Trophoblast cell (in vitro differentiated cells and primary cell): ENCODE data around the gene OR51E2.

Experiments
- DNase-seq, 2 donors: peaks; one replicate each; pipeline ENCODE4 v3.0.0-alpha.2; 2016
- H2AFZ ChIP-seq: 2 replicates; pipeline ENCODE4 v1.6.1; 2013; ENCODE audit warnings: low read length, moderate library complexity, mild to moderate bottlenecking; ENCODE audit not compliant: insufficient read depth, poor library complexity
- H2AK5ac ChIP-seq: 2 replicates; pipeline ENCODE4 v1.6.1; 2013; ENCODE audit warnings: mild to moderate bottlenecking, low read length
- H2BK120ac ChIP-seq: 2 replicates; pipeline ENCODE4 v1.6.1; 2013; ENCODE audit warnings: low read length, mild to moderate bottlenecking, moderate library complexity; ENCODE audit not compliant: insufficient read depth, poor library complexity
- H2BK12ac ChIP-seq: 2 replicates; pipeline ENCODE4 v1.6.1; 2013; ENCODE audit warnings: mild to moderate bottlenecking, low read length, moderate library complexity
- H2BK5ac ChIP-seq: 2 replicates; pipeline ENCODE4 v1.6.1; 2013; ENCODE audit warnings: low read length, low read depth, moderate library complexity, mild to moderate bottlenecking; ENCODE audit not compliant: poor library complexity
- H3K14ac ChIP-seq: 2 replicates; pipeline ENCODE4 v1.6.1; 2013; ENCODE audit warnings: mild to moderate bottlenecking, low read length
- H3K18ac ChIP-seq: 2 replicates; pipeline ENCODE4 v1.6.1; 2013; ENCODE audit warnings: mild to moderate bottlenecking, low read length
- H3K23ac ChIP-seq: 2 replicates; pipeline ENCODE4 v1.6.1; 2013; ENCODE audit warnings: low read length
- H3K27ac ChIP-seq: 2 replicates; pipeline ENCODE4 v1.5.1; 2013; ENCODE audit warnings: low read depth, mild to moderate bottlenecking, inconsistent platforms, low read length, moderate library complexity
- H3K27me3 ChIP-seq: 2 replicates; pipeline ENCODE4 v1.6.1; 2013; ENCODE audit warnings: inconsistent platforms, mild to moderate bottlenecking, low read length, moderate library complexity; ENCODE audit not compliant: insufficient read depth
- H3K36me3 ChIP-seq, 2 experiments: 1 replicate in 1 of 2; 2 replicates in 1 of 2; pipeline ENCODE4 v1.6.1; 2013; ENCODE audit warnings: low read length in 2 of 2, mild to moderate bottlenecking in 2 of 2, moderate library complexity in 1 of 2; ENCODE audit not compliant: insufficient read depth in 2 of 2, control insufficient read depth in 1 of 2
- H3K4ac ChIP-seq: 2 replicates; pipeline ENCODE4 v1.6.1; 2013; ENCODE audit warnings: low read depth, mild to moderate bottlenecking, low read length, moderate library complexity
- H3K4me1 ChIP-seq, 2 experiments: 1 replicate in 1 of 2; 2 replicates in 1 of 2; pipeline ENCODE4 v1.6.1; 2013; ENCODE audit warnings: low read length in 2 of 2, mild to moderate bottlenecking in 2 of 2, moderate library complexity in 1 of 2; ENCODE audit not compliant: insufficient read depth in 2 of 2, control insufficient read depth in 1 of 2
- H3K4me2 ChIP-seq: 2 replicates; pipeline ENCODE4 v1.6.1; 2013; ENCODE audit warnings: inconsistent platforms, mild to moderate bottlenecking, low read length, moderate library complexity
- H3K4me3 ChIP-seq: 2 replicates; pipeline ENCODE4 v1.5.1; 2013; ENCODE audit warnings: mild to moderate bottlenecking, low read depth, low read length, inconsistent platforms
- H3K79me1 ChIP-seq: one replicate; pipeline ENCODE4 v1.6.1; 2013; ENCODE audit warnings: low read length
- H3K79me2 ChIP-seq: 2 replicates; pipeline ENCODE4 v1.6.1; 2013; ENCODE audit warnings: low read length, mild to moderate bottlenecking; ENCODE audit not compliant: control insufficient read depth, insufficient read depth, poor library complexity
- H3K9ac ChIP-seq: 2 replicates; pipeline ENCODE4 v1.6.1; 2013; ENCODE audit warnings: mild to moderate bottlenecking, low read length
- H3K9me3 ChIP-seq: 2 replicates; pipeline ENCODE4 v1.6.1; 2013; ENCODE audit warnings: low read depth, mild to moderate bottlenecking, control low read depth, inconsistent platforms, low read length; ENCODE audit not compliant: insufficient read depth
- H4K12ac ChIP-seq: 2 replicates; pipeline ENCODE4 v1.6.1; 2013; ENCODE audit warnings: low read depth, mild to moderate bottlenecking, low read length, moderate library complexity
- H4K8ac ChIP-seq: 2 replicates; pipeline ENCODE4 v1.6.1; 2013; ENCODE audit warnings: low read depth, mild to moderate bottlenecking, low read length, moderate library complexity
- H4K91ac ChIP-seq: one replicate; pipeline ENCODE4 v1.6.1; 2013; ENCODE audit warnings: low read depth, mild to moderate bottlenecking, low read length, moderate library complexity
- WGBS: extraction: QIAGEN DNeasy Blood & Tissue Kit; methylation state at CpG from one replicate; pipeline ENCODE4 v1.1.7; 2013; ENCODE audit warnings: missing lambda C conversion rate; ENCODE audit not compliant: insufficient read length, insufficient coverage; ENCODE audit errors: extremely low coverage; 5-methylcytosine and 5-hydroxymethylcytosine counted together

The OR51E2 gene

GRCh38 chr11:4637662-4638047 is 60.0 kb downstream of the OR51E2 start:
- H3K27me3 ChIP-seq, result no peaks in the 10 kb centered on the region
- peaks cover 6% of the 10 kb centered on the region for H3K9me3 ChIP-seq
- no peak overlapping the region for H4K8ac ChIP-seq
- no peak overlapping the region for H3K4ac ChIP-seq
- no peak overlapping the region for H2BK120ac ChIP-seq
- H3K4me2 ChIP-seq, result no peak overlapping the region
- no peak overlapping the region for H2AK5ac ChIP-seq
- no peak overlapping the region for H3K27ac ChIP-seq
- H3K9ac ChIP-seq, result no peak overlapping the region
- H2AFZ ChIP-seq, result no peak overlapping the region
- no peaks in the 10 kb centered on the region for H3K36me3 ChIP-seq
- no peaks in the 10 kb centered on the region for H3K79me2 ChIP-seq
- no peaks in the 10 kb centered on the region for H3K79me1 ChIP-seq
- no peak overlapping the region for H3K23ac ChIP-seq
- WGBS, result no CpG with 5 or more reads among the region's 3 CpGs
- no peak for DNase-seq
- H3K4me1 ChIP-seq, result peaks cover 7 to 8% of the 10 kb centered on the region in 2 experiments
- no peak overlapping the region for H4K12ac ChIP-seq
- no peak overlapping the region for H3K14ac ChIP-seq
- no peak overlapping the region for H3K4me3 ChIP-seq
- no peak overlapping the region for H4K91ac ChIP-seq
- no peak overlapping the region for H3K18ac ChIP-seq
- H2BK12ac ChIP-seq, result no peak overlapping the region
- no peak overlapping the region for H2BK5ac ChIP-seq

- H3K9ac ChIP-seq, result no peak within 1 kb of the TSS
- H3K4me2 ChIP-seq, result peak within 1 kb of the TSS; percentile 31
- no peak within 1 kb of the TSS for H2BK12ac ChIP-seq
- H3K79me2 ChIP-seq, result no peaks in the 10 kb centered on the region
- H3K27ac ChIP-seq, result no peak within 1 kb of the TSS
- H4K91ac ChIP-seq, result no peak within 1 kb of the TSS
- no peak within 1 kb of the TSS for H2BK5ac ChIP-seq
- no peaks in the 10 kb centered on the region for H3K27me3 ChIP-seq
- no peak within 1 kb of the TSS for H2AFZ ChIP-seq
- H3K36me3 ChIP-seq, result no peaks in the 10 kb centered on the region
- no CpG with 5 or more reads among the region's 21 CpGs for WGBS
- no peak within 1 kb of the TSS for H3K4me3 ChIP-seq
- peak; percentile 57 to 76 for DNase-seq
- no peak within 1 kb of the TSS for H2BK120ac ChIP-seq
- no peak within 1 kb of the TSS for H3K23ac ChIP-seq
- H4K12ac ChIP-seq, result no peak within 1 kb of the TSS
- no peaks in the 10 kb centered on the region for H3K79me1 ChIP-seq
- peaks cover 5 to 7% of the 10 kb centered on the region in 2 experiments for H3K4me1 ChIP-seq
- no peak within 1 kb of the TSS for H3K14ac ChIP-seq
- H4K8ac ChIP-seq, result no peak within 1 kb of the TSS
- no peak within 1 kb of the TSS for H2AK5ac ChIP-seq
- peaks cover 6% of the 10 kb centered on the region for H3K9me3 ChIP-seq
- no peak within 1 kb of the TSS for H3K4ac ChIP-seq
- H3K18ac ChIP-seq, result no peak within 1 kb of the TSS
These were observed 60.5 kb downstream of the OR51E2 start, which contains the start of gene OR51D1 for GRCh38 chr11:4636962-4637661. Gene OR51D1 (plus strand): TSS chr11:4637477. CDS start chr11:4639791, 2,314 bp downstream.

GRCh38 chr11:4636136-4636535 is 61.5 kb downstream of the OR51E2 start:
- H4K8ac ChIP-seq, result no peak overlapping the region
- H3K14ac ChIP-seq, result no peak overlapping the region
- H3K23ac ChIP-seq, result no peak overlapping the region
- no peaks in the 10 kb centered on the region for H3K36me3 ChIP-seq
- H2BK120ac ChIP-seq, result no peak overlapping the region
- no peak overlapping the region for H2BK12ac ChIP-seq
- H2AFZ ChIP-seq, result no peak overlapping the region
- H3K79me2 ChIP-seq, result no peaks in the 10 kb centered on the region
- no peak overlapping the region for H3K18ac ChIP-seq
- H3K27me3 ChIP-seq, result no peaks in the 10 kb centered on the region
- no peak overlapping the region for H2BK5ac ChIP-seq
- H3K27ac ChIP-seq, result no peak overlapping the region
- no peak overlapping the region for H3K4ac ChIP-seq
- peaks cover 0 to 2% of the 10 kb centered on the region in 2 experiments for H3K4me1 ChIP-seq
- H3K4me3 ChIP-seq, result no peak overlapping the region
- no peaks in the 10 kb centered on the region for H3K79me1 ChIP-seq
- no peak for DNase-seq
- no peak overlapping the region for H3K9ac ChIP-seq
- H4K91ac ChIP-seq, result no peak overlapping the region
- no CpG with 5 or more reads among the region's 2 CpGs for WGBS
- no peak overlapping the region for H2AK5ac ChIP-seq
- H3K4me2 ChIP-seq, result no peak overlapping the region
- no peak overlapping the region for H4K12ac ChIP-seq
- peaks cover 6% of the 10 kb centered on the region for H3K9me3 ChIP-seq
